Activated B cell treated with CpG ODN at 0.5 μM for 24 hours (primary cell): ENCODE data around the gene MYO18B. TPM values are rescaled to one million over a fixed set of nuclear protein-coding genes. Genes with fewer than 3 reads are reported as not detected.

Source experiments
- ATAC-seq: fragments of 200-7000 bp; cut with Tn5 transposase; one replicate; pipeline ENCODE4 v1.10.0; 2021; ENCODE audit warnings: low read depth, mild to moderate bottlenecking, moderate library complexity
- CTCF ChIA-PET: fragments of 350-600 bp; sonication (Branson Sonifier 250); formaldehyde crosslinking; loops from one replicate; lab custom pipeline; 2021; ENCODE audit warnings: antibody characterized with exemption; lab: Charles Lee
- POLR2A ChIA-PET: fragments of 350-600 bp; sonication (Branson Sonifier 250); formaldehyde crosslinking; loops from one replicate; lab custom pipeline; 2021; ENCODE audit warnings: antibody characterized with exemption; lab: Charles Lee
- DNase-seq: peaks from one replicate; pipeline ENCODE4 v3.0.0; 2022
- H3K27ac Mint-ChIP-seq: one replicate; pipeline ENCODE4 v1.8.0; 2020; ENCODE audit warnings: mixed read lengths
- H3K27me3 Mint-ChIP-seq: one replicate; pipeline ENCODE4 v1.8.0; 2021; ENCODE audit warnings: mixed read lengths
- H3K36me3 Mint-ChIP-seq: one replicate; pipeline ENCODE4 v1.8.0; 2021; ENCODE audit warnings: low read depth, mixed read lengths
- H3K4me1 Mint-ChIP-seq: one replicate; pipeline ENCODE4 v1.8.0; 2021; ENCODE audit warnings: mixed read lengths
- H3K4me3 Mint-ChIP-seq: one replicate; pipeline ENCODE4 v1.8.0; 2020; ENCODE audit warnings: mild to moderate bottlenecking, mixed read lengths
- H3K9me3 Mint-ChIP-seq: one replicate; pipeline ENCODE4 v1.8.0; 2020; ENCODE audit warnings: mixed read lengths
- intact Hi-C: fragments of 100-400 bp; cut with micrococcal nuclease; formaldehyde crosslinking; loops from one replicate; pipeline ENCODE4 v1.15.1; 2024
- total RNA-seq: library from RNA; stranded (reverse); gene quantifications from 2 replicates; pipeline ENCODE4 v1.2.3, GENCODE V29; 2022
- TF ChIP-seq, protein P1 (sequence below): fragments of 200-600 bp; IDR thresholded peaks from one replicate; pipeline ENCODE4 v1.8.0; 2022; ENCODE audit warnings: antibody characterized with exemption, mild to moderate bottlenecking

The MYO18B gene
- total RNA-seq, 1 donor from 2014 or later, result 0.27 TPM

GRCh38 chr22:25749420-25750169 is 7.6 kb downstream of the MYO18B start:
- Mint-ChIP-seq H3K9me3 (no peaks in the 10 kb centered on the region), H3K36me3 (no peaks in the 10 kb centered on the region), H3K4me3 (no peak overlapping the region), H3K27me3 (no peaks in the 10 kb centered on the region), H3K4me1 (no peaks in the 10 kb centered on the region), H3K27ac (no peak overlapping the region)
- peak; percentile 50 for ATAC-seq
- ChIA-PET POLR2A (no interaction called here), CTCF (no interaction called here)
- TF ChIP-seq, protein P1, sequence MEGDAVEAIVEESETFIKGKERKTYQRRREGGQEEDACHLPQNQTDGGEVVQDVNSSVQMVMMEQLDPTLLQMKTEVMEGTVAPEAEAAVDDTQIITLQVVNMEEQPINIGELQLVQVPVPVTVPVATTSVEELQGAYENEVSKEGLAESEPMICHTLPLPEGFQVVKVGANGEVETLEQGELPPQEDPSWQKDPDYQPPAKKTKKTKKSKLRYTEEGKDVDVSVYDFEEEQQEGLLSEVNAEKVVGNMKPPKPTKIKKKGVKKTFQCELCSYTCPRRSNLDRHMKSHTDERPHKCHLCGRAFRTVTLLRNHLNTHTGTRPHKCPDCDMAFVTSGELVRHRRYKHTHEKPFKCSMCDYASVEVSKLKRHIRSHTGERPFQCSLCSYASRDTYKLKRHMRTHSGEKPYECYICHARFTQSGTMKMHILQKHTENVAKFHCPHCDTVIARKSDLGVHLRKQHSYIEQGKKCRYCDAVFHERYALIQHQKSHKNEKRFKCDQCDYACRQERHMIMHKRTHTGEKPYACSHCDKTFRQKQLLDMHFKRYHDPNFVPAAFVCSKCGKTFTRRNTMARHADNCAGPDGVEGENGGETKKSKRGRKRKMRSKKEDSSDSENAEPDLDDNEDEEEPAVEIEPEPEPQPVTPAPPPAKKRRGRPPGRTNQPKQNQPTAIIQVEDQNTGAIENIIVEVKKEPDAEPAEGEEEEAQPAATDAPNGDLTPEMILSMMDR, result no peak
- intact Hi-C loops, result no loop called here
- no peak for DNase-seq

DNA sequence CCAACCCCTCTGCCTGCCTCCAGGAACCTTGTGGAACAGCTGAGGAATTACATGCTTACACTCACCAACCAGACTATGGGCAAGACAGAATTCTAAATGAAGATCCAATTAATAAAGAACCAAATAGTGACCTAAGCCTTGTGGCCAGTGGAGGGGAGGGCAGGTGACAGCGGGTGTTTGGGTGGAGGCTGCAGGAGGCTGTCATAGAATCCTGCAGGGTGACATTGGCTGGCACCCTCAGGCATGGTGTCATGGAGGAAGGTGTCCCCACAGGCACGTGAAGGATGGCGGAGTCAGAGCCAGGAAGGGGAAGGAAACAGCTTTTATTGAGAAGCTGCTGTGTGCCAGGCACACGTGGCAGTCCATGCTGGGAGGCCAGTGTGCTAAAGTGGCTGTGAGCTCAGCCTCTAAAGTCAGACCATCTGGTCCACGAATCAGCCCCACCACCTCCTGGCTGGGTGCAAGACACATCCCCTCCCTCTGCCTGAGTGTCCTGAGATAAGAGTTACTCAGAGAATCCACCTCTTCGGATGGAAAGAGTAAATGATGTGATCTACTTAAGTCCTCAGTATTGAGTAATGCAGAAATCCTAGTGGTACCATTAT is 8.7 kb downstream of the MYO18B start:
- Mint-ChIP-seq H3K27me3 (no peaks in the 10 kb centered on the region), H3K9me3 (no peaks in the 10 kb centered on the region), H3K4me3 (no peak overlapping the region), H3K36me3 (no peaks in the 10 kb centered on the region), H3K27ac (no peak overlapping the region), H3K4me1 (no peaks in the 10 kb centered on the region)
- ATAC-seq (no peak), DNase-seq (no peak)
- POLR2A ChIA-PET, result no interaction called here
- intact Hi-C loops, result no loop called here
- CTCF ChIA-PET, result no interaction called here
- TF ChIP-seq, protein P1, result no peak

- ChIA-PET CTCF (no interaction called here), POLR2A (no interaction called here)
- Mint-ChIP-seq H3K4me3 (no peak overlapping the region), H3K4me1 (no peaks in the 10 kb centered on the region), H3K36me3 (no peaks in the 10 kb centered on the region), H3K27me3 (no peaks in the 10 kb centered on the region), H3K9me3 (no peaks in the 10 kb centered on the region), H3K27ac (no peak overlapping the region)
- intact Hi-C loops, result no loop called here
- ATAC-seq, result no peak
- no peak for DNase-seq
- TF ChIP-seq, protein P1, result no peak
These were observed 9.2 kb downstream of the MYO18B start for GRCh38 chr22:25751174-25751581.

- CTCF ChIA-PET, result no interaction called here
- no peak for ATAC-seq
- intact Hi-C loops, result no loop called here
- no peaks in the 10 kb centered on the region for H3K27me3 Mint-ChIP-seq
- H3K4me1 Mint-ChIP-seq, result no peaks in the 10 kb centered on the region
- no peaks in the 10 kb centered on the region for H3K9me3 Mint-ChIP-seq
- TF ChIP-seq, protein P1, result no peak
- no peaks in the 10 kb centered on the region for H3K36me3 Mint-ChIP-seq
- H3K4me3 Mint-ChIP-seq, result no peak overlapping the region
- no peak overlapping the region for H3K27ac Mint-ChIP-seq
- DNase-seq, result no peak
- POLR2A ChIA-PET, result no interaction called here
These were observed 10.7 kb downstream of the MYO18B start for GRCh38 chr22:25752615-25753214.

DNA sequence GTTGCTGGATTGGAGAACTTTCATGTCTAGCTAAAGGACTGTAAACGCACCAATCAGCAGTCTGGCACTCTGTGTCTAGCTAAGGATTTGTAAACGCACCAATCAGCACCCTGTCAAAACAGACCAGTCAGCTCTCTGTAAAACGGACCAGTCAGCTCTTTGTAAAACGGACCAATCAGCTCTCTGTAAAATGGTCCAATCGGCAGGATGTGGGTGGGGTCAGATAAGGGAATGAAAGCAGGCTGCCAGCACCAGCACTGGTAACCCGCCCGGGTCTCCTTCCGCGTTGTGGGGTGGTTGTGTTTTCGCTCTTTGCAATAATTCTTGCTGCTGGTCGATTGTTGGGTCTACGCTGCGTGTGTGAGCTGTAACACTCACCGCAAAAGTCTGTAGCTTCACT is 11.3 kb downstream of the MYO18B start:
- DNase-seq (no peak), ATAC-seq (no peak)
- H3K27ac Mint-ChIP-seq, result no peak overlapping the region
- H3K36me3 Mint-ChIP-seq, result no peaks in the 10 kb centered on the region
- H3K9me3 Mint-ChIP-seq, result no peaks in the 10 kb centered on the region
- TF ChIP-seq, protein P1, result no peak
- ChIA-PET CTCF (no interaction called here), POLR2A (no interaction called here)
- H3K27me3 Mint-ChIP-seq, result no peaks in the 10 kb centered on the region
- intact Hi-C loops, result no loop called here
- H3K4me3 Mint-ChIP-seq, result no peak overlapping the region
- no peaks in the 10 kb centered on the region for H3K4me1 Mint-ChIP-seq
